Astrocyte (in vitro differentiated cells and primary cell): ENCODE data around the gene MYPN. TPM values are rescaled to one million over a fixed set of nuclear protein-coding genes. Genes with fewer than 3 reads are reported as not detected.
A peak's percentile ranks its signal among the peaks of the same experiment; 100 is the strongest.

Experiments
- DNase-seq: peaks from one replicate; pipeline ENCODE4 v3.0.0-alpha.2; 2010; ENCODE audit warnings: low read depth
- FAIRE-seq: peaks from 2 replicates; lab custom pipeline; 2011; peaks lifted over from hg19 to GRCh38; lab: Jason Lieb, UNC
- H2AFZ ChIP-seq: 2 replicates; pipeline ENCODE4 v1.6.0; 2012; ENCODE audit warnings: low read depth, low read length, inconsistent platforms
- H3K27ac ChIP-seq: 2 replicates; pipeline ENCODE4 v1.5.1; 2011; ENCODE audit warnings: low read depth, low read length, inconsistent platforms
- H3K27me3 ChIP-seq: 2 replicates; pipeline ENCODE4 v1.6.0; 2011; ENCODE audit warnings: low read length, inconsistent platforms; ENCODE audit not compliant: insufficient read depth
- H3K36me3 ChIP-seq: 2 replicates; pipeline ENCODE4 v1.5.1; 2011; ENCODE audit warnings: low read length, inconsistent platforms; ENCODE audit not compliant: insufficient read depth
- H3K4me1 ChIP-seq: 2 replicates; pipeline ENCODE4 v1.5.1; 2011; ENCODE audit warnings: low read length, inconsistent platforms; ENCODE audit not compliant: insufficient read depth
- H3K4me2 ChIP-seq: 2 replicates; pipeline ENCODE4 v1.6.0; 2012; ENCODE audit warnings: low read length, inconsistent platforms
- H3K4me3 ChIP-seq: 2 replicates; pipeline ENCODE4 v1.5.1; 2011; ENCODE audit warnings: low read depth, mild to moderate bottlenecking, low read length, inconsistent platforms; ENCODE audit not compliant: insufficient read depth
- H3K79me2 ChIP-seq: 2 replicates; pipeline ENCODE4 v1.6.0; 2012; ENCODE audit warnings: mild to moderate bottlenecking, low read length, inconsistent platforms; ENCODE audit not compliant: insufficient read depth
- H3K9ac ChIP-seq: 2 replicates; pipeline ENCODE4 v1.6.0; 2012; ENCODE audit warnings: mild to moderate bottlenecking, low read length, inconsistent platforms
- H3K9me3 ChIP-seq: 2 replicates; pipeline ENCODE4 v1.5.1; 2012; ENCODE audit warnings: low read depth, mild to moderate bottlenecking, low read length, inconsistent platforms; ENCODE audit not compliant: insufficient read depth
- H4K20me1 ChIP-seq: 2 replicates; pipeline ENCODE4 v1.6.0; 2012; ENCODE audit warnings: low read length, inconsistent platforms; ENCODE audit not compliant: insufficient read depth
- H3K27ac Mint-ChIP-seq: one replicate; pipeline ENCODE4 v1.8.0; 2021; ENCODE audit warnings: mild to moderate bottlenecking, mixed read lengths; ENCODE audit not compliant: unreplicated experiment
- H3K27me3 Mint-ChIP-seq: one replicate; pipeline ENCODE4 v1.8.0; 2021; ENCODE audit warnings: low read depth, mixed read lengths; ENCODE audit not compliant: unreplicated experiment
- H3K36me3 Mint-ChIP-seq: one replicate; pipeline ENCODE4 v1.8.0; 2021; ENCODE audit warnings: low read depth, mixed read lengths; ENCODE audit not compliant: unreplicated experiment
- H3K4me1 Mint-ChIP-seq: one replicate; pipeline ENCODE4 v1.8.0; 2021; ENCODE audit warnings: low read depth, mixed read lengths; ENCODE audit not compliant: unreplicated experiment
- H3K4me3 Mint-ChIP-seq: one replicate; pipeline ENCODE4 v1.8.0; 2021; ENCODE audit warnings: mild to moderate bottlenecking, moderate library complexity, mixed read lengths; ENCODE audit not compliant: unreplicated experiment
- H3K9me3 Mint-ChIP-seq: one replicate; pipeline ENCODE4 v1.8.0; 2021; ENCODE audit warnings: mild to moderate bottlenecking, mixed read lengths; ENCODE audit not compliant: unreplicated experiment
- CTCF ChIP-seq: IDR thresholded peaks from 2 replicates; pipeline ENCODE4 v1.5.1; 2011; ENCODE audit warnings: low read depth, mild to moderate bottlenecking, inconsistent platforms, low read length, moderate library complexity; ENCODE audit not compliant: insufficient read depth
- EZH2 ChIP-seq: IDR thresholded peaks from 2 replicates; pipeline ENCODE4 v1.6.1; 2012; ENCODE audit warnings: mild to moderate bottlenecking, low read length, inconsistent platforms; ENCODE audit not compliant: insufficient read depth
- total RNA-seq: library from RNA; stranded (reverse); gene quantifications from 2 replicates; pipeline ENCODE4 v1.2.1, GENCODE V29; 2021

Gene MYPN
- total RNA-seq, 1 donor from 2014 or later, result 0.11 TPM

- Mint-ChIP-seq H3K36me3 (no peaks in the 10 kb centered on the region), H3K4me3 (peak overlapping the region; percentile 28), H3K4me1 (peaks cover 19% of the 10 kb centered on the region), H3K27me3 (no peaks in the 10 kb centered on the region), H3K27ac (peak overlapping the region; percentile 97), H3K9me3 (no peaks in the 10 kb centered on the region)
- DNase-seq (peak; percentile 92), FAIRE-seq (peak; percentile 95)
- Histone ChIP-seq H2AFZ (no peak overlapping the region), H3K27me3 (no peaks in the 10 kb centered on the region), H3K79me2 (no peaks in the 10 kb centered on the region), H3K36me3 (no peaks in the 10 kb centered on the region), H4K20me1 (no peaks in the 10 kb centered on the region), H3K27ac (peak overlapping the region; percentile 97), H3K9ac (peak overlapping the region; percentile 73), H3K4me2 (peak overlapping the region; percentile 76), H3K4me3 (peak overlapping the region; percentile 15), H3K4me1 (peaks cover 31% of the 10 kb centered on the region), H3K9me3 (no peaks in the 10 kb centered on the region)
- no peak for TF ChIP-seq CTCF
- no peak for TF ChIP-seq EZH2
Observed at GRCh38 chr10:68135922-68136792, 26.9 kb downstream of the MYPN start.

GRCh38 chr10:68137171-68137570 lies 27.9 kb downstream of the MYPN start:
- no peak overlapping the region for H3K9ac ChIP-seq
- H3K27ac ChIP-seq, result peak overlapping the region; percentile 97
- Mint-ChIP-seq H3K36me3 (no peaks in the 10 kb centered on the region), H3K4me3 (no peak overlapping the region), H3K9me3 (no peaks in the 10 kb centered on the region), H3K27ac (no peak overlapping the region), H3K4me1 (peaks cover 19% of the 10 kb centered on the region), H3K27me3 (no peaks in the 10 kb centered on the region)
- H3K4me1 ChIP-seq, result peaks cover 31% of the 10 kb centered on the region
- no peak overlapping the region for H2AFZ ChIP-seq
- H3K9me3 ChIP-seq, result no peaks in the 10 kb centered on the region
- FAIRE-seq, result no peak
- DNase-seq, result no peak
- TF ChIP-seq CTCF (no peak), EZH2 (no peak)
- no peaks in the 10 kb centered on the region for H3K79me2 ChIP-seq
- no peak overlapping the region for H3K4me3 ChIP-seq
- H3K27me3 ChIP-seq, result no peaks in the 10 kb centered on the region
- peak overlapping the region; percentile 76 for H3K4me2 ChIP-seq
- H4K20me1 ChIP-seq, result no peaks in the 10 kb centered on the region
- no peaks in the 10 kb centered on the region for H3K36me3 ChIP-seq

- H3K9me3 Mint-ChIP-seq, result no peaks in the 10 kb centered on the region
- Histone ChIP-seq H3K9ac (no peak overlapping the region), H3K27ac (no peak overlapping the region), H3K36me3 (no peaks in the 10 kb centered on the region), H3K4me3 (no peak overlapping the region), H2AFZ (no peak overlapping the region), H3K4me1 (peaks cover 34% of the 10 kb centered on the region), H4K20me1 (no peaks in the 10 kb centered on the region), H3K9me3 (no peaks in the 10 kb centered on the region), H3K79me2 (no peaks in the 10 kb centered on the region), H3K27me3 (no peaks in the 10 kb centered on the region), H3K4me2 (no peak overlapping the region)
- H3K27ac Mint-ChIP-seq, result no peak overlapping the region
- DNase-seq (no peak), FAIRE-seq (peak; percentile 20)
- no peak overlapping the region for H3K4me3 Mint-ChIP-seq
- peaks cover 19% of the 10 kb centered on the region for H3K4me1 Mint-ChIP-seq
- no peaks in the 10 kb centered on the region for H3K36me3 Mint-ChIP-seq
- TF ChIP-seq EZH2 (no peak), CTCF (no peak)
- no peaks in the 10 kb centered on the region for H3K27me3 Mint-ChIP-seq
Observed at GRCh38 chr10:68138526-68138925, 29.2 kb downstream of the MYPN start.
